Stromal cell of bone marrow (primary cell): ENCODE results near the gene TARS3.

ENCODE experiments used
- DNase-seq: peaks from one replicate; pipeline ENCODE4 v3.0.0-alpha.2; 2012; ENCODE audit warnings: low read depth

Gene TARS3

DNA sequence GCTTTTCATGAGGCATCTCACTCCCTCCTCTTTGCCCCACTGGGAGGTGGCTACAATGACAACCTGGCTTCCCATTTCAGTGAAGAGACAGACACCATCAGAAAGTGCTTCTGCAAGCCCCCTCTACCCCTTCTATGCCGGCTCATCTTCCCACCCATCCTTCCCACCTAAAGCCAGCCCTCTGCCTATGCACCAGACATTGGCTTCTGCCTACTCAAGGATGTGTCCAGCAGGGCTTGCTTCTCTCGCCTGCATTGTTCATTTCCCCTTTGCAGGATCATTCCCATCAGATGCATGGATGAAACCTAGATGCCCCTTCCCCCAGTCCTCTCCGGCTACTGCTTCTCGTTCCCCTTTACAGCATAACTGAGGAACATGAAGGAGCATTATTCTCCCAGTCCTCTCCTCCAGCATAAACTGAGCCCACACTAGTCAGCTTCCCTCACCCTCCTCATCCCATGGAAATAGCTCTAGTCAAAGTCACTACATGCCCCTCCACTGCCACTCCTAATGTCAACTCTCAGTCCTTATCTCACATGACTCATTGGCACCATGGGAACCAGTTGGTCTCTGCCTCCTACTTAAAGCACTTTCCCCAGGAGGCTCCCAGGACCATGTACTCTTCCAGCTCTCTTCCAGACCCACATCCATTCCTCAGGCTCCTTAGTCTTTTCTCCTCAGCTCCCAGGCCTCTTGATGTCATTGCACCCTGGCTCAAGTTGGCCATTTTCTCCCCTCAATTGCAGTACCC lies 120.0 kb downstream of the TARS3 start:
- DNase-seq, result no peak
